ENCODE measurements around the gene PPP4R3A. TPM values are rescaled to one million over a fixed set of nuclear protein-coding genes. Genes with fewer than 3 reads are reported as not detected.

Gene PPP4R3A
- total and polyA plus RNA-seq, 10 of the 15 experiments (the other 5 are each of a cell fraction or from before 2014, with no cell fraction given) = 19.4 to 97.8 (median 62.9) TPM

DNA sequence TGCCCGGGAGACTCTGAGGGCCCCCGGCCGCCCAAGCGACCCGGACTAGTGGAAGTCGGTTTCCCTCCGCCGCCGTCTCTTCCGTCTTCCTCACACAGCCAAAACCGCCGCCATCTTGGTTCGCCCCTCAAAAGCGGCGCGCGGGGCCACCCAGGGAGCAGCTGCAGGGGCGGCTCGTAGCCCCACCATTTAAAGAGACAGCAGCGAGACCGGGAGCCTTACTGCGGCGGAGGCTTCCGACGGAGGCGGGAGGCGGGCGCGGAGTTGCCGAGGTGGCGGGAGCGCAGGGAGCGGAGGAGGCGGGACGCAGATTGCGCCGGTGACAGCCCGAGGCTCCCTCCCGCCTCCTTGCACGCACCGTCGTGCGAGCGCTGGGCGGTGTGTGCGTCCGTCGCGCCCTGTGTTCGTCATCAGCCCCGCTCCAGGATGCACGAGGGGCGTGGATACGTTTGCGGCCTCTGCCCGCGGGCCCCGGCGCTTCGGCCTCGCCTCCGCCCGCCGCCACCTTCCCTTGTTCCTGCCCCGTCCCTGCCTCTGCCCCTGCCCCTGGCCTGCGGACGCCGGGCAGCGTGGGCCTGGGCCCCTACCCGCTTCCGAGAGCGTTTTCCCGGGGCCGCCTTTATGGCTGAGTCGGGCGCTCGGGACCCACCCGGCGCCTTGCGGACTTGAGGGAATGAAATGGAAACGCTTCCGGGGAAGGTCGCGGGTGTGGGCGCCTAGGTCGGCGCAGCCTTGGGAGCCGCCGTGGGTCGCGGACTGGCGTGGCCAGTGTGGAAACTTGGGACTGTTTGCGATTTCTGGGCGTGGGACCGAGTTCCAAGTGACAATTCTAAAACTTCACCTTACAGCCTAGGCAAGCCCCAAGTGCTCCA, at the start of gene PPP4R3A (continued):
- no peak; the same call in 1 of the 2 replicates for TF ChIP-seq NFIC (IDR thresholded peaks at IDR 0.05; ENCODE audit: low read depth, low read length)
- TF ChIP-seq, protein P1, sequence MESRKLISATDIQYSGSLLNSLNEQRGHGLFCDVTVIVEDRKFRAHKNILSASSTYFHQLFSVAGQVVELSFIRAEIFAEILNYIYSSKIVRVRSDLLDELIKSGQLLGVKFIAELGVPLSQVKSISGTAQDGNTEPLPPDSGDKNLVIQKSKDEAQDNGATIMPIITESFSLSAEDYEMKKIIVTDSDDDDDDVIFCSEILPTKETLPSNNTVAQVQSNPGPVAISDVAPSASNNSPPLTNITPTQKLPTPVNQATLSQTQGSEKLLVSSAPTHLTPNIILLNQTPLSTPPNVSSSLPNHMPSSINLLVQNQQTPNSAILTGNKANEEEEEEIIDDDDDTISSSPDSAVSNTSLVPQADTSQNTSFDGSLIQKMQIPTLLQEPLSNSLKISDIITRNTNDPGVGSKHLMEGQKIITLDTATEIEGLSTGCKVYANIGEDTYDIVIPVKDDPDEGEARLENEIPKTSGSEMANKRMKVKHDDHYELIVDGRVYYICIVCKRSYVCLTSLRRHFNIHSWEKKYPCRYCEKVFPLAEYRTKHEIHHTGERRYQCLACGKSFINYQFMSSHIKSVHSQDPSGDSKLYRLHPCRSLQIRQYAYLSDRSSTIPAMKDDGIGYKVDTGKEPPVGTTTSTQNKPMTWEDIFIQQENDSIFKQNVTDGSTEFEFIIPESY (IDR thresholded peaks at IDR 0.05) = peak; percentile 61
- TF ChIP-seq BHLHE40 (IDR thresholded peaks at IDR 0.05; ENCODE audit: borderline replicate concordance in 1 of 2, low read depth in 2 of 2, low read length in 1 of 2) = peak; percentile 78 to 92
- peak; percentile 94 for TF ChIP-seq PML (IDR thresholded peaks at IDR 0.05; ENCODE audit: low read length)
- TF ChIP-seq, protein P2, sequence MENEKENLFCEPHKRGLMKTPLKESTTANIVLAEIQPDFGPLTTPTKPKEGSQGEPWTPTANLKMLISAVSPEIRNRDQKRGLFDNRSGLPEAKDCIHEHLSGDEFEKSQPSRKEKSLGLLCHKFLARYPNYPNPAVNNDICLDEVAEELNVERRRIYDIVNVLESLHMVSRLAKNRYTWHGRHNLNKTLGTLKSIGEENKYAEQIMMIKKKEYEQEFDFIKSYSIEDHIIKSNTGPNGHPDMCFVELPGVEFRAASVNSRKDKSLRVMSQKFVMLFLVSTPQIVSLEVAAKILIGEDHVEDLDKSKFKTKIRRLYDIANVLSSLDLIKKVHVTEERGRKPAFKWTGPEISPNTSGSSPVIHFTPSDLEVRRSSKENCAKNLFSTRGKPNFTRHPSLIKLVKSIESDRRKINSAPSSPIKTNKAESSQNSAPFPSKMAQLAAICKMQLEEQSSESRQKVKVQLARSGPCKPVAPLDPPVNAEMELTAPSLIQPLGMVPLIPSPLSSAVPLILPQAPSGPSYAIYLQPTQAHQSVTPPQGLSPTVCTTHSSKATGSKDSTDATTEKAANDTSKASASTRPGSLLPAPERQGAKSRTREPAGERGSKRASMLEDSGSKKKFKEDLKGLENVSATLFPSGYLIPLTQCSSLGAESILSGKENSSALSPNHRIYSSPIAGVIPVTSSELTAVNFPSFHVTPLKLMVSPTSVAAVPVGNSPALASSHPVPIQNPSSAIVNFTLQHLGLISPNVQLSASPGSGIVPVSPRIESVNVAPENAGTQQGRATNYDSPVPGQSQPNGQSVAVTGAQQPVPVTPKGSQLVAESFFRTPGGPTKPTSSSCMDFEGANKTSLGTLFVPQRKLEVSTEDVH (IDR thresholded peaks at IDR 0.05; ENCODE audit: low read depth, partially characterized antibody) = no peak
- peak; percentile 83 for TF ChIP-seq NR2C1 (IDR thresholded peaks at IDR 0.05)
- TF ChIP-seq STAT1 (conservative IDR thresholded peaks at IDR 0.05) = peak; percentile 46; the same call in 1 of the 2 replicates
- TF ChIP-seq SIX5 (IDR thresholded peaks at IDR 0.05; ENCODE audit: low read depth, low read length, severe bottlenecking) = peak; percentile 45
- TF ChIP-seq IKZF1 (conservative IDR thresholded peaks at IDR 0.05) = peak; percentile 91
- TF ChIP-seq MEF2A (IDR thresholded peaks at IDR 0.05; ENCODE audit: insufficient read depth, low read depth, low read length) = peak; percentile 10; the same call in 1 of the 2 replicates
- TF ChIP-seq SUZ12 (IDR thresholded peaks at IDR 0.05; ENCODE audit: unreplicated experiment) = no peak
- peak; percentile 54 to 61; a peak in 2 of 4 replicates for TF ChIP-seq EP300 (IDR thresholded peaks at IDR 0.05; ENCODE audit: borderline replicate concordance in 1 of 2, control insufficient read depth in 1 of 2, low read depth in 2 of 2, low read length in 2 of 2)
- TF ChIP-seq, protein P3, sequence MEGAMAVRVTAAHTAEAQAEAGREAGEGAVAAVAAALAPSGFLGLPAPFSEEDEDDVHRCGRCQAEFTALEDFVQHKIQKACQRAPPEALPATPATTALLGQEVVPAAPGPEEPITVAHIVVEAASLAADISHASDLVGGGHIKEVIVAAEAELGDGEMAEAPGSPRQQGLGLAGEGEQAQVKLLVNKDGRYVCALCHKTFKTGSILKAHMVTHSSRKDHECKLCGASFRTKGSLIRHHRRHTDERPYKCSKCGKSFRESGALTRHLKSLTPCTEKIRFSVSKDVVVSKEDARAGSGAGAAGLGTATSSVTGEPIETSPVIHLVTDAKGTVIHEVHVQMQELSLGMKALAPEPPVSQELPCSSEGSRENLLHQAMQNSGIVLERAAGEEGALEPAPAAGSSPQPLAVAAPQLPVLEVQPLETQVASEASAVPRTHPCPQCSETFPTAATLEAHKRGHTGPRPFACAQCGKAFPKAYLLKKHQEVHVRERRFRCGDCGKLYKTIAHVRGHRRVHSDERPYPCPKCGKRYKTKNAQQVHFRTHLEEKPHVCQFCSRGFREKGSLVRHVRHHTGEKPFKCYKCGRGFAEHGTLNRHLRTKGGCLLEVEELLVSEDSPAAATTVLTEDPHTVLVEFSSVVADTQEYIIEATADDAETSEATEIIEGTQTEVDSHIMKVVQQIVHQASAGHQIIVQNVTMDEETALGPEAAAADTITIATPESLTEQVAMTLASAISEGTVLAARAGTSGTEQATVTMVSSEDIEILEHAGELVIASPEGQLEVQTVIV (IDR thresholded peaks at IDR 0.05; ENCODE audit: borderline replicate concordance, partially characterized antibody) = peak; percentile 85
- TF ChIP-seq SP1 (IDR thresholded peaks at IDR 0.05; ENCODE audit: low read depth, low read length) = peak; percentile 94
- peak; percentile 92 for TF ChIP-seq SIN3A (IDR thresholded peaks at IDR 0.05; ENCODE audit: low read depth, low read length)
- no peak for TF ChIP-seq ZNF384 (IDR thresholded peaks at IDR 0.05; ENCODE audit: borderline replicate concordance, low read depth, low read length)
- TF ChIP-seq, protein P4, sequence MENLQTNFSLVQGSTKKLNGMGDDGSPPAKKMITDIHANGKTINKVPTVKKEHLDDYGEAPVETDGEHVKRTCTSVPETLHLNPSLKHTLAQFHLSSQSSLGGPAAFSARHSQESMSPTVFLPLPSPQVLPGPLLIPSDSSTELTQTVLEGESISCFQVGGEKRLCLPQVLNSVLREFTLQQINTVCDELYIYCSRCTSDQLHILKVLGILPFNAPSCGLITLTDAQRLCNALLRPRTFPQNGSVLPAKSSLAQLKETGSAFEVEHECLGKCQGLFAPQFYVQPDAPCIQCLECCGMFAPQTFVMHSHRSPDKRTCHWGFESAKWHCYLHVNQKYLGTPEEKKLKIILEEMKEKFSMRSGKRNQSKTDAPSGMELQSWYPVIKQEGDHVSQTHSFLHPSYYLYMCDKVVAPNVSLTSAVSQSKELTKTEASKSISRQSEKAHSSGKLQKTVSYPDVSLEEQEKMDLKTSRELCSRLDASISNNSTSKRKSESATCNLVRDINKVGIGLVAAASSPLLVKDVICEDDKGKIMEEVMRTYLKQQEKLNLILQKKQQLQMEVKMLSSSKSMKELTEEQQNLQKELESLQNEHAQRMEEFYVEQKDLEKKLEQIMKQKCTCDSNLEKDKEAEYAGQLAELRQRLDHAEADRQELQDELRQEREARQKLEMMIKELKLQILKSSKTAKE (IDR thresholded peaks at IDR 0.05; ENCODE audit: low read depth, poor library complexity, severe bottlenecking) = peak; percentile 48
- peak; percentile 8 to 96; a peak in 2 of 3 replicates for TF ChIP-seq EGR1 (IDR thresholded peaks at IDR 0.05; ENCODE audit: borderline replicate concordance in 1 of 2, low read depth in 2 of 2, low read length in 2 of 2)

Measured in GM12878 (cell line).